ENCODE measurements around the gene MAP3K2. TPM values are rescaled to one million over a fixed set of nuclear protein-coding genes. Genes with fewer than 3 reads are reported as not detected.

Gene MAP3K2
- total and polyA plus RNA-seq, 2 of the 4 experiments (the other 2 are of a cell fraction), result 6.2 to 30.8 TPM

- no peak overlapping the region for H2AK5ac ChIP-seq (ENCODE audit: low read depth, low read length)
- H4K8ac ChIP-seq (ENCODE audit: low read depth in 2 of 2, low read length in 2 of 2), result no peak overlapping the region
- no peak overlapping the region for H2BK20ac ChIP-seq (ENCODE audit: low read depth, low read length)
- no peaks in the 10 kb centered on the region for H3K9me3 ChIP-seq (ENCODE audit: control insufficient read depth, insufficient read depth, low read length)
- no TSS peak for BruUV-seq (replicated peaks)
- no peak overlapping the region for H3K23ac ChIP-seq (ENCODE audit: low read depth, low read length)
- no peak overlapping the region for H3K4ac ChIP-seq (ENCODE audit: low read depth, low read length)
- H2BK15ac ChIP-seq (ENCODE audit: low read depth, low read length), result no peak overlapping the region
- H3K79me1 ChIP-seq (ENCODE audit: low read depth in 1 of 2, low read length in 2 of 2), result 0 out of 4 replicates have a peak, but pooled peaks cover 0 to 9% of the 10 kb centered on the region in 2 experiments
- no peak overlapping the region for H2BK120ac ChIP-seq (ENCODE audit: low read depth, low read length)
- dilution Hi-C loops (cut with HindIII; ENCODE audit: low sequenced_read_pairs, unreplicated experiment) (no loop called here), in situ Hi-C loops (cut with MboI; ENCODE audit: low sequenced_read_pairs) (no loop called here), intact Hi-C loops (cut with micrococcal nuclease) (no loop called here)
- H3K9ac ChIP-seq (ENCODE audit: low read depth, low read length), result no peak overlapping the region
- H3K27me3 ChIP-seq (ENCODE audit: control insufficient read depth, insufficient read depth, low read length), result no peaks in the 10 kb centered on the region
- no peak for ATAC-seq (ENCODE audit: low read depth)
- no peak overlapping the region for H3K4me2 ChIP-seq (ENCODE audit: low read depth, low read length)
- H3K18ac ChIP-seq (ENCODE audit: low read depth, low read length), result no peak overlapping the region
- no peak overlapping the region for H4K5ac ChIP-seq (ENCODE audit: low read depth, low read length)
- no peaks in the 10 kb centered on the region for H4K20me1 ChIP-seq (ENCODE audit: insufficient read depth, low read length)
- no CpG with 5 or more reads among the region's 3 CpGs for WGBS, 2 experiments (ENCODE audit: extremely low coverage in 2 of 2, insufficient read length in 1 of 2)
- H2BK5ac ChIP-seq (ENCODE audit: low read depth, low read length, poor library complexity, severe bottlenecking), result no peak overlapping the region
- H3K27ac ChIP-seq (ENCODE audit: insufficient read depth, low read length), result no peak overlapping the region
- no peak for TF ChIP-seq CEBPB (IDR thresholded peaks at IDR 0.05; ENCODE audit: low read depth, low read length)
- TF ChIP-seq USF2 (IDR thresholded peaks at IDR 0.05; ENCODE audit: low read depth, low read length), result no peak
- no peak for TF ChIP-seq NFE2L2 (IDR thresholded peaks at IDR 0.05; ENCODE audit: low read depth, low read length)
- TF ChIP-seq RAD21 (IDR thresholded peaks at IDR 0.05; ENCODE audit: low read length), result no peak
- no peak for TF ChIP-seq RCOR1 (IDR thresholded peaks at IDR 0.05; ENCODE audit: insufficient replicate concordance, low read length)
- TF ChIP-seq CTCF (conservative IDR thresholded peaks at IDR 0.05; ENCODE audit: low read depth, low read length), result no peak
- no peak for TF ChIP-seq ELK1 (IDR thresholded peaks at IDR 0.05; ENCODE audit: borderline replicate concordance, low read depth, low read length)
- no peak for TF ChIP-seq SMC3 (IDR thresholded peaks at IDR 0.05; ENCODE audit: low read depth, low read length)
- TF ChIP-seq RFX5 (IDR thresholded peaks at IDR 0.05; ENCODE audit: low read depth, low read length), result no peak
- TF ChIP-seq MAFK (IDR thresholded peaks at IDR 0.05; ENCODE audit: low read depth, low read length), result no peak
- TF ChIP-seq MAZ (IDR thresholded peaks at IDR 0.05; ENCODE audit: borderline replicate concordance, low read depth, low read length), result no peak
- TF ChIP-seq POLR2A (IDR thresholded peaks at IDR 0.05; ENCODE audit: low read depth, low read length), result no peak
- no peak for TF ChIP-seq FOS (IDR thresholded peaks at IDR 0.05; ENCODE audit: low read depth, low read length)
- TF ChIP-seq BHLHE40 (IDR thresholded peaks at IDR 0.05; ENCODE audit: low read depth, low read length), result no peak
- TF ChIP-seq MXI1 (IDR thresholded peaks at IDR 0.05; ENCODE audit: borderline replicate concordance, low read depth, low read length), result no peak
- TF ChIP-seq CHD1 (IDR thresholded peaks at IDR 0.05; ENCODE audit: low read depth, low read length), result no peak
- no peaks in the 10 kb centered on the region for H3K9me1 ChIP-seq (ENCODE audit: insufficient read depth, low read length)
- H3K36me3 ChIP-seq (ENCODE audit: control insufficient read depth, insufficient read depth, low read length), result peaks cover 32% of the 10 kb centered on the region
- H3K14ac ChIP-seq (replicated peaks; ENCODE audit: low read depth, low read length), result no peak overlapping the region
- no peak for DNase-seq
- H3K4me3 ChIP-seq (ENCODE audit: insufficient read depth, low read depth, low read length), result no peak overlapping the region
- CTCF ChIA-PET, result no interaction called here
- H3K56ac ChIP-seq (ENCODE audit: extremely low read depth, insufficient read depth, low read length), result no peak overlapping the region
- H3K4me1 ChIP-seq (ENCODE audit: control insufficient read depth, insufficient read depth, low read length), result no peaks in the 10 kb centered on the region
- POLR2A ChIA-PET (ENCODE audit: unreplicated experiment), result no interaction called here
- no peak overlapping the region for H2AFZ ChIP-seq (replicated peaks; ENCODE audit: low read length, poor library complexity)
- H2AK9ac ChIP-seq (replicated peaks; ENCODE audit: low read depth, low read length, poor library complexity), result no peak overlapping the region
- no peak overlapping the region for H4K91ac ChIP-seq (ENCODE audit: insufficient read depth, low read depth, low read length)
Observed at GRCh38 chr2:127310980-127311379, 76.8 kb downstream of the MAP3K2 start.
